ENCODE measurements around the gene GMCL2.

Gene GMCL2

DNA sequence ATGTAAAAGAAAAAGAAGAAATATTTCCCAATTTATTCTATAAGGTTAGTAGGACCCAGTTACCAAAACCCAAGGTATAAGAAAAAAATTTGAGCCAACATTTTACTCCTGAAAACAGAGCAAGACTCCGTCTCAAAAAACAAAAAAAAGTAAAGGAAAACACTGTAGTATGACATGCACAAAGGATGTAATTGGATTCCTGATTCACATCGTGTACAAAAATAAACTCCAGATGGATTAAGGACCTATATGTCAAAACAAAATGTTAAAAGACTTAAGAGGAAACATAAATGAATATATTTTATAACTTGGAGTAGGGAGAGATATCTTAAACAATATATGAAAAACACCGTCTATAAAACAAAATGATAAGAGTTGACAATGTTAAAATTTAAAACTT lies 31.7 kb upstream of the GMCL2 start:
- Histone ChIP-seq H3K27ac (no peak overlapping the region), H3K27me3 (ENCODE audit: insufficient read depth, low read depth, severe bottlenecking) (no peaks in the 10 kb centered on the region), H3K4me3 (ENCODE audit: low read depth, low read length) (no peak overlapping the region), H3K36me3 (peaks cover 25% of the 10 kb centered on the region), H3K9me3 (ENCODE audit: severe bottlenecking) (no peaks in the 10 kb centered on the region)
- TF ChIP-seq, protein P1, sequence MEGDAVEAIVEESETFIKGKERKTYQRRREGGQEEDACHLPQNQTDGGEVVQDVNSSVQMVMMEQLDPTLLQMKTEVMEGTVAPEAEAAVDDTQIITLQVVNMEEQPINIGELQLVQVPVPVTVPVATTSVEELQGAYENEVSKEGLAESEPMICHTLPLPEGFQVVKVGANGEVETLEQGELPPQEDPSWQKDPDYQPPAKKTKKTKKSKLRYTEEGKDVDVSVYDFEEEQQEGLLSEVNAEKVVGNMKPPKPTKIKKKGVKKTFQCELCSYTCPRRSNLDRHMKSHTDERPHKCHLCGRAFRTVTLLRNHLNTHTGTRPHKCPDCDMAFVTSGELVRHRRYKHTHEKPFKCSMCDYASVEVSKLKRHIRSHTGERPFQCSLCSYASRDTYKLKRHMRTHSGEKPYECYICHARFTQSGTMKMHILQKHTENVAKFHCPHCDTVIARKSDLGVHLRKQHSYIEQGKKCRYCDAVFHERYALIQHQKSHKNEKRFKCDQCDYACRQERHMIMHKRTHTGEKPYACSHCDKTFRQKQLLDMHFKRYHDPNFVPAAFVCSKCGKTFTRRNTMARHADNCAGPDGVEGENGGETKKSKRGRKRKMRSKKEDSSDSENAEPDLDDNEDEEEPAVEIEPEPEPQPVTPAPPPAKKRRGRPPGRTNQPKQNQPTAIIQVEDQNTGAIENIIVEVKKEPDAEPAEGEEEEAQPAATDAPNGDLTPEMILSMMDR (IDR thresholded peaks at IDR 0.05; ENCODE audit: low read depth, low read length) = no peak
- no peak for DNase-seq

DNA sequence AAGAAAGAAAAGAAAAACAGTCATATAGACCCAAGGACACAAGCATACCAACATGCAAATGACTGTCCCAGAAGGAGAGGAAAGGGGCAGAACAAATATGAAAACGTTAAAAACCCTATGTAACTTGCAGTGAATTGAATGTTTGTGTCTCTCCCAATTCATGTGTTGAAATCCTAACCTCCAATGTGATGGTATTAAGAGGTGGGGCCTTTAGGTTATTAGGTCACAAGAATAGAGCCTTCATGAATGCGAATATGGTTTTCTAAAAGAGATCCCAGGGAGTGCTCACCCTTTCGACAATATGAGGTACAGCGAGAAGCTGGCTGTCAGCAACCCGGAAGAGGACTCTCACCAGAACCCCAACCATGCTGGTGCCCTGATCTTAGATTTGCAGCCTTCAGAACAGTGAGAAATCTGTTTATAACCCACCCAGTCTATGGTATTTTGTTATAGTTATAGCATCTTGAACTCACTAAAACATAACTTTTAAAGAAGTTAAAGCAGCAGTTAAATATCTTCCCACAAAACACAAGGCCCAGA lies 31.1 kb upstream of the GMCL2 start:
- Histone ChIP-seq H3K36me3 (peaks cover 30% of the 10 kb centered on the region), H3K27me3 (ENCODE audit: insufficient read depth, low read depth, severe bottlenecking) (no peaks in the 10 kb centered on the region), H3K9me3 (ENCODE audit: severe bottlenecking) (no peaks in the 10 kb centered on the region), H3K4me3 (ENCODE audit: low read depth, low read length) (no peak overlapping the region), H3K27ac (no peak overlapping the region)
- TF ChIP-seq, protein P1 (IDR thresholded peaks at IDR 0.05; ENCODE audit: low read depth, low read length) = no peak
- no peak for DNase-seq

DNA sequence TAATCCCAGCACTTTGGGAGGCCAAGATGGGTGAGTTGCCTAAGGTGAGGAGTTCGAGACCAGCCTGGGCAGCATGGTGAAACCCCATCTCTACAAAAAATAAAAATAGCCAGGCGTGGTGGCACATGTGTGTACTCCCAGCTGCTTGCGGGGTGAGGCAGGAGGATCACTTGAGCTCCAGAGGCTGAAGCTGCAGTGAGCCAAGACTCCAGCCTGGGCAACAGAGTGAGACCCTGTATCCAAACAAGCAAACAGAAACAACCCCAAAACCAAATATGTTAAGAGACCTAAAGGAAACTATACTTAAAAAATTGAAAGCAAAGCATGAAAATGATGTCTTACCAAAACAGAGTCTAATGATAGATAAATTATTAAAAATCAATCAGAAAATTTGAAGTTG lies 29.6 kb upstream of the GMCL2 start:
- H3K4me3 ChIP-seq (ENCODE audit: low read depth, low read length) = no peak overlapping the region
- H3K27me3 ChIP-seq (ENCODE audit: insufficient read depth, low read depth, severe bottlenecking) = no peaks in the 10 kb centered on the region
- TF ChIP-seq, protein P1 (IDR thresholded peaks at IDR 0.05; ENCODE audit: low read depth, low read length) = no peak
- peaks cover 44% of the 10 kb centered on the region for H3K36me3 ChIP-seq
- no peak overlapping the region for H3K27ac ChIP-seq
- no peak for DNase-seq
- no peaks in the 10 kb centered on the region for H3K9me3 ChIP-seq (ENCODE audit: severe bottlenecking)

DNA sequence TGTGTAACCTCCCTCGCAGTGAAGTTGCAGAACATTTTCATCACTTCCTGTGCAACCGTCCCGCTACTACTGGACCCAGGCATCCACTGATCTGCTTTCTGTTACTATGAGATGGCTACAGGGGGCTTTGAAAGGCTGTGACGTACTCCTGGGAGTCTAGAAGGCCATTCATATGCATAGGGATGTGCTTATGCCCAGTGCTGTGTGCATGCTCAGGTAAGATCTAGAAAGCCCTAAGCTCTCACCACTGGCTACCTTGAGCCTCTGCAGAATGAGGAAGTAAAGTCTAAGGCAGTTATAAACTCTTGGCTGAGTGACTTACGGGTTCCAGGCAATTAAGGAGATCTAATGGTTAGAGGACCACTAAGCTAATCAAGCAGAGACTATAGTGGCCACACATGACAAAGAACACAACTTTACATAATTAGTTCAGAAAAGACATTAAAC lies 28.9 kb upstream of the GMCL2 start:
- peaks cover 51% of the 10 kb centered on the region for H3K36me3 ChIP-seq
- no peaks in the 10 kb centered on the region for H3K9me3 ChIP-seq (ENCODE audit: severe bottlenecking)
- TF ChIP-seq, protein P1 (IDR thresholded peaks at IDR 0.05; ENCODE audit: low read depth, low read length) = no peak
- DNase-seq = no peak
- H3K27me3 ChIP-seq (ENCODE audit: insufficient read depth, low read depth, severe bottlenecking) = no peaks in the 10 kb centered on the region
- no peak overlapping the region for H3K4me3 ChIP-seq (ENCODE audit: low read depth, low read length)
- H3K27ac ChIP-seq = no peak overlapping the region

DNA sequence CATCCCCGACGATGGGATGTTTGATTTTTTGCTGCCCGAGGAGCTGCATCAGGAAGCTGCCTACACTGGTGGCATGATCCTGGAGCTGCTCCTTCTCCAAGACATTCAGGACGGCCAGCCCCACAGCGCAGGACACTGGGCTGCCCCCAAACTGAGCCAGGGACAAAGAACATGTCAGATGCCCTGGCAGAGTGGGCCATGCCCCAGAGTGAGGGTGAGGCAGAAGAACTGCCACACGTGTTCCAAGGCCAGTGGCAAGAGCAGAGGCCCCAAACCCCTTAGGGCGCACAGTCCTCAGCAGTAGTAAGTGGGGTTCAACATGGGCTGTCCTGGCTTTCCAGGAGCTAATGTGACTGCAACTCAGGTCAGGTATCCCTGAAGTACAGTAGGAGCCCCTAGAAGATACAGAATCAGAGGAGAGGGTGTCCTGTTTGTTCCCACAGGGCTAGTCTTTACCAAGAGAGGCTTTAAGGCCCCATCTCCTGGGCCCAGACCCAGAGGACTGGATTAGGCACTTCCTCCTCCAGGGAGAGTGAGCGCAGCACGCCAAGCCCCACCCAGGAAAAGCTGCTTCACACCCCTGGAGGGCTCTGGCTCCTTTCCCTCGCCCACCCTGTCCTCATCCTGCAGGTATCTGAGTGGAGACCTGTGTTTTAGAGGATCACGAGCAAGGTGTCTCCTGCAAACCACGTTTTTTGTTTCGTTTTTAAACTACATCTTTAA lies 28.3 kb upstream of the GMCL2 start:
- Histone ChIP-seq H3K36me3 (peaks cover 58% of the 10 kb centered on the region), H3K4me3 (ENCODE audit: low read depth, low read length) (no peak overlapping the region), H3K27ac (no peak overlapping the region), H3K9me3 (ENCODE audit: severe bottlenecking) (no peaks in the 10 kb centered on the region), H3K27me3 (ENCODE audit: insufficient read depth, low read depth, severe bottlenecking) (no peaks in the 10 kb centered on the region)
- DNase-seq = no peak
- TF ChIP-seq, protein P1 (IDR thresholded peaks at IDR 0.05; ENCODE audit: low read depth, low read length) = no peak

Measured in WERI-Rb-1 (cell line).